Suppressor macrophage (primary cell): ENCODE data around the gene TCTN1.
"Not testable (repeated sequence)": the region's sequence is repeated elsewhere in the genome, so short reads cannot be mapped to it uniquely, and the experiment has no call there.

Source experiments
- DNase-seq, 4 experiments: peaks; one replicate each; pipeline ENCODE4 v3.0.0-alpha.2; 2020 to 2022
- total RNA-seq, 17 experiments: gene quantifications; one replicate each; lab custom pipeline; 2026; ENCODE audit warnings: mixed read lengths in 6 of 17, inconsistent platforms in 3 of 17; lab: John Stamatoyannopoulos, UW

The TCTN1 gene
- 6.0 to 15.3 (median 10.4) reads per million in 17 experiments for total RNA-seq

DNA sequence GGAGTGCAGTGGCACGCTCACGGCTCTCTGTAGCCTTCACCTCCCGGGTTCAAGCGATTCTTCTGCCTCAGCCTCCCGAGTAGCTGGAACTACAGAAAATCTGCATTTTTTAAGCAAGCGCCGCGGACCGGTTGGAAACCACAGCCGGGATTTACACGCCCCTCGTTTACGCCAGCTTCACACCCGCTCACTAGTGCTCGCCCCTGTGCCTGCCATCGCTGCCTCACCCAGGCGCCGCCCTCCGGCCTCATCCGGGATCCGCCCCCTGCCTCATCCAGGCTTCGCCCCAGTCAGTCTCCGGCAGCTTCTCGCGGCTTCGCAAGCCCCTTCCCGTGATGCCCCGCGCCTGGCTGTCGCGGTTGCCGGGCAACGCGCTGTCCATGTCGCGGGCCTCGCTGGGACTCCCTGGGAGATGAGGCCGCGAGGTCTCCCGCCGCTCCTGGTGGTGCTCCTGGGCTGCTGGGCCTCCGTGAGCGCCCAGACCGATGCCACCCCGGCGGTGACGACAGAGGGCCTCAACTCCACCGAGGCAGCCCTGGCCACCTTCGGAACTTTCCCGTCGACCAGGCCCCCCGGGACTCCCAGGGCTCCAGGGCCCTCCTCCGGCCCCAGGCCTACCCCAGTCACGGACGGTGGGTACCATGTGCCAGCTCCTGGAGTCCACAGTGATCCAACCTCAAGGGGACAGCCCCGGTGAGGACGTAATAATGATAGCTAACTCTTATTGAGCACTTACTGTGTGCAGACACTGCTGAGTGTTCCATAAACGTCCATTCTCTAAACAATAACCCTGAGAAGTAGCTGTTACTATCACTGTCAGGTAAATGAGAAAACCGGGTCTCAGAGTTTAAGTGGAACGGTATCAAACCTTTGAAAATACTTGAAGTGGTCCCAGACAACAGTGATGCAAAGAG lies at the start of gene TCTN1:
Gene TCTN1, plus strand, starts transcription at position 359 of the 914 bp plus-strand sequence. Its CDS starts 54 bp downstream, at position 413.
- DNase-seq = peak; percentile 94 to 98 (median 96)

DNA sequence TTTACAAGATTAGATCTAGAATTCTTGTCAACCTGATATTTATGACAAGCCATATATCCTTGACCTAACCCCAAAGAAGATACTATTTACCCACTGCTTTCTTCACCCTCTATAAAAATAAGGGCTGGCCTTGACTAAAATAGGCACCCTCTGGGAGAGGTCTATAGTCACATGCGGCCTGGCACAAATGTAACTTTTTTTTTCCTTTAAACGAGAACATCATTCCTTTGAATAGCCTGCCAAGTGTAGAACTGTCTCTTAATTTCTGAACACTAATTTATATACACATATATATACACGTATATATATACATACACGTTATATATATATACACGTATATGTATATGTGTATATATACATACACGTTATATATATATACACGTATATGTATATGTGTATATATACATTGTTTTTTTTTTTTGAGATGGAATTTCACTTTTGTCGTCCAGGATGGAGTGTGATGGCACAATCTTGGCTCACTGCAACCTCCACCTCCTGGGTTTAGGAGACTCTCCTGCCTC lies 49.4 kb upstream of the TCTN1 start:
- DNase-seq = no peak

DNA sequence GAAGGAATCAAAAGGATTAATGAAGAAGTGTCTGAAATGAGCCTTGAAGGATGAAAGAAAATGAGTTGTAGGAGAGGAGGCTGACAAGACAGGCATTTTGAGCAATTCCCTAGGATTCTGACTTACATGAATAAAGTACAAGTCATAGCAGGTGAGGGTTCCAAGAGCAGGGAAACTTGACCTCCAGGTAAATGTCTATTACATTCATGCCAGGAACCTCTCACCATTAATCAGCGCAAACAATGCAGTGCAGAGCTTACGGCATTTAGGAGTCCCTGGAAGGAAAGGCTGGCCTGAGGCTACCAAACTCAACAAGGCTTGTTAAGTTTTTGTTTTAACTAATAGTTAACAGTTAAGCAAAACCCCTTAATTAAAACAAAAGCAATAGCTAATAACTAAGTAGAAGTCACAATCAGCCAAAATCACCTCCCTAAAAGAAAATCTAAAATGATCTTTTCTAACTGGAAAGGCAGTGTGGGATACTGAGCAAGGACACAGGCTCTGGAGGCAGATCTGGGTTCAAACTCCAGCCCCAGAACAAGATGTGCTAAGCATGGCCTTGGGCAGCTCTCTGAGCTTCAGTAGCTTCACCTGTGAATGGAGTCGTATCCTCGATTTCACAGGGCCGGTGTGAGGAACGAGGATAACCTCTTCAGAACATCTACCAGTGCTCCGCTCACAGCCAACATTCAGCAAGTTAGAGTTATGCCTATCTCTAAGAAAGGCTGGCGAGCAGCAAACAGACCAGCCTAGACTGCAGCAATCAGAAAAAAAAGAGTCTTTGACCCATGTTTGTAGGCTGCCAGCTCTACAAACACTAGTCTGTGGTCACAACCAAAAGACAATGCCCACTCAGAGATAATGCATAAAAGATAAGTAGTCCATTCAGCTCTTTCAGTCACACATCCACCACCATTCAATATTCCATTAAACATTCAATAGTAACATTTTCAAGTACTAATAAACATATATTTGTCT lies 47.7 kb upstream of the TCTN1 start:
- DNase-seq = no peak

DNA sequence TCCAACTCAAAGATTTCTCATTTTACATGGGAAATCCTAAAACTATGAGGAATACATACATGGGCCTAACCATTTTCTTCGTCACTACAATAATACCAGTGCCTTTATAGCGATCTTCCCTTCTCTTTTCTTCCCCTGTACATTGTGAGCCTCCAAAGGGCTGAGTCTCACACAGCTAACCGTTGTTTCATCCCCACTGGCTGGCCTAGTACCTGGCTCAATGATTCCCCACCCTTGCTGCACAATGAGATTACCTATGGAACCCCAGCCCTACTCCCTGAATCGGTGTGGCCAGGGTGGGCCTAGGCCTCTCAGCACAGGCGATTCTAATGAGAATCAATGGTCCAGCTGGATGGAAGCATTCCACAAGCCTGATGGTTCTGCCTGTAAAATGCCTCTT lies 46.9 kb upstream of the TCTN1 start:
- no peak for DNase-seq

DNA sequence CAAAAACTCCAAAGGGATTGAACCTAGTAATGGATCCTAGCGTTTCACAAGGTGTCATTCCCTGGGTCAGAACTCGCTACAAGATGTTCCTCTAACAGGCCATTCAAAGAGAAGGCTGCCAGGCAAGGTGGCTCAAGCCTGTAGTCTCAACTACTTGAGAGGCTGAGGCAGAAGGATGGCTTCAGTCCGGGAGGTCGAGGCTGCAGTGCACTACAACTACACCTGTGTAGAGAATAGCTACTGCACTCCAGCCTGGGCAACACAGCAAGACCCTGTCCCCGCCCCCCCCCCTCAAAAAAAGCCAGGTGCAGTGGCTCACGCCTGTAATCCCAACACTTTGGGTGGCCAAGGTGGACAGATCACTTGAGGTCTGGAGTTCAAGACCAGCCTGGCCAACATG lies 45.2 kb upstream of the TCTN1 start:
- DNase-seq = no peak

DNA sequence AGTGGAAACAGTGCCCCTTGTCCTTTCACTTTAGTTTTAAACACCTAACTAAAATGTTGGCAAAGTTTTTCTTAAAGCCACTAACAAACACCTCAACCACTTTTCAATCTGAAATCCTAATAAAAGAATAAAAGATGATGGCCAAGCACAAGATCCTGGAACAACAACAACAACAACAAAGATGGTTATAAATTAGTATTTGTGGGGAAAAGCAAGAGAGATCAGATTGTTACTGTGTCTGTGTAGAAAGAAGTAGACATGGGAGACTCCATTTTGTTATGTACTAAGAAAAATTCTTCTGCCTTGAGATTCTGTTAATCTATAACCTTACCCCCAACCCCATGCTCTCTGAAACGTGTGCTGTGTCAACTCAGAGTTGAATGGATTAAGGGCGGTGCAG lies 44.1 kb upstream of the TCTN1 start:
- not testable (repeated sequence) for DNase-seq

DNA sequence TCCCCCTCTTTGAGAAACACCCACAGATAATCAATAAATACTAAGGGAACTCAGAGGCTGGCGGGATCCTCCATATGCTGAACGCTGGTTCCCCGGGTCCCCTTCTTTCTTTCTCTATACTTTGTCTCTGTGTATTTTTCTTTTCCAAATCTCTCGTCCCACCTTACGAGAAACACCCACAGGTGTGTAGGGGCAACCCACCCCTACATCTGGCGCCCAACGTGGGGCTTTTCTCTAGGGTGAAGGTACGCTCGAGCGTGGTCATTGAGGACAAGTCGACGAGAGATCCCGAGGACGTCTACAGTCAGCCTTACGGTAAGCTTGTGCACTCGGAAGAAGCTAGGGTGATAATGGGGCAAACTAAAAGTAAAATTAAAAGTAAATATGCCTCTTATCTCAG lies 43.1 kb upstream of the TCTN1 start:
- DNase-seq = not testable (repeated sequence)

DNA sequence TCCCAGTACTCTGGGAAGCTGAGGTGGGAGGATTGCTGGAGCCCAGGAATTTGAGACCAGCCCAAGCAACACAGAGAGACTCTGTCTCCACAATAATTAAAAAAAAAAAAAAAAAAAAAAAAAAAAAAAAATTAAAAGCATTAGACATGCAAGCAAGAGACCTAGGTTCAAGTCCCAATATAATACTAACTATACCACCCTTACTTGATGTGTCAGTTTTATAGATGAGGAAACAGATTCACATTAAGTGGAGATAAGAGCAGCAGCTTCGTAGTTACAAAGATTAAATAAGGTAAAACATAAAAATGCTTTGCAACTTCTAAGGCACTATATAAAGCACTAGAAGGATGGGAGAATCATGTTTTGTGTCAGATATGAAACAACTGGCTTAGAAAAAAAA lies 39.9 kb upstream of the TCTN1 start:
- DNase-seq = no peak

DNA sequence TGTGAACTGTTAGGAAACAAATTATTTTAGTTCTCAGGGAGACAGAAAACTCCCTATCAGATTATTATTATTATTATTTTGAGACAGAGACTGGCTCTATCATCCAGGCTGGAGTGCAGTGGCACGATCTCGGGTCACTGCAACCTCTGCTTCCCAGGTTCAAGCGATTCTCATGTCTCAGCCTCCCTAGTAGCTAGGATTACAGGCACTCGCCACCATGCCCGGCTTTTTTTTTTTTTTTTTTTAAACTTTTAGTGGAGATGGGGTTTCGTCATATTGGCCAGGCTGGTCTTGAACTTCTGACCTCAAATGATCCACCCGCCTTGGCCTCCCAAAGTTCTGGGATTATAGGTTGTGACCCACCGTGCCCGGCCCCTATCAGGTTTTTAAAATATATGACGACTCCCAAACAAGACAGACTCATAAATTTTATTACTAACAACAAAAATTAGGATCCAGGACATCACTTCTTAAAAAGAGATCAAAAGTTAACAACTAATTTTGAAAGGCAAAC lies 39.2 kb upstream of the TCTN1 start:
- not testable (repeated sequence) for DNase-seq

DNA sequence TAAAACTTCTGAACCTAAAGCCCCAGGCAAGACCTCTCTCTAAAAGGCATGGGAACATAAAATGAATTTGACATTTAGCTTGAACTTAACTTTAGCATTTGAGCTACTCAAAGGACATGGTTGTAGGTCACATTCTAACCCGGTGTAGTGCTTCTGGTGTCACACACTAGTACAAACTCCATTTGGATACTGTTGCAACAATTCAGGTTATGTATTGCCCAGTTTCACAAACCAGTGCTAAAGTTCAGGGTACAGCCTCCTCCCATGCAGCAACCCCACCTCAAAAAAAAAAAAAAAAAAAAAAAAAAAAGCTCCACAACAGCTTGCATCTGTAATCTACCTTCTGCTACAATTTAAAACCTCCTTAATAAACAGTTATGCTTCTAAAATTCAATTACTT lies 38.6 kb upstream of the TCTN1 start:
- DNase-seq = peak in 2 of 4 experiments; percentile 46 to 54

DNA sequence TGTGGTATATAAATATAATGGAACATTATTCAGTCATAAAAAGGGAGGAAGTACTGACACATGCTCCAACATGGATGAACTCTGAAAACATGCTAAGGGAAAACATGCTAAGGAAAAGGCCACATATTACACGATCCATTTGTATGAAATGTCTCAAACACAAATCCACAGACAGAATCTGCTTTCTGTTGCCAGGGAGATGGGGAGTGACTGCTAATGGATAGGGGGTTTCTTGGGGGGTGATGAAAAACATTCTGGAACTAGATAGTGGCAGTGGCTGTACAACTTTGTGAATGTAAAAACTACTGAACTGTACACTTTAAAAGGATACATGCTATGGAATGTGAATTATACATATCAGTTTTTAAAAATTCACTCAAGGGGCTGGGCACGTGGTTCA lies 37.4 kb upstream of the TCTN1 start:
- no peak for DNase-seq

DNA sequence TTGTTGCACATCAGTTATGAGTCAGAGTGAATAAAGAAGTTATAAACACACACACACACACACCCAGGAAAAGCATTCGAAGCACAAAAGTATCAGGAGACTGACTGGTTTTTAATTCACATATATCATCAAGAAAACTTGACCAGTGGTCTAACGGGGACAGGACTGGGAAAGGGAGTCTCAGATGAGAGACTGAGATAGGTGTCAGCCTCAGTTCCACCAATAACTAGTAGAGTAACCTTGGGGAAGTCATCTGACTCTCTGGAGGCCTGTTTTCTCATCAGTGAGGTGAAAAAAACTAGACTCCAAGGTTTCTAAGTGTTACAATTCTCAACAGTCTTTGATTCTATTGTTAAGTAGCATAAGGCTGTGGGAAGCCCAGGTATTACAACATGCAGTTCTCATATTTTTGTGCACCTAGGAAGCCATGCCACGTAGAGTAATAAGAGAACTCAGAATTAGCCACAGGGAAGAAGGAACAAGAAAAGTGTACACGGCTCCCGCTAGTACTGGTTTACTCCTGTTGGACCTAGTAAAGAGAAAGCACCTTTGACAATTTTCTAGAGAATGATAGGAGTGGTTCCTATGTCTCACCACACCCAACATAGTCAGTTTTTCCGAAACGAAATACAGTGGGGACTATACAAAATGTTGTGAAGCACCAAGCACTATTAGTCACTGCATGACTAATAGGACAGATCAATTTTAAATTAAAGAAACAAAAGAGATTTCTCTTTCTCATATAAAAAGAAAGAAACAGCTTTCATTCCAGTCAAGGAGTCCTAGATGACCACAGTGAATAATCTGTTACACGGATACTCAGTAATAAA lies 35.9 kb upstream of the TCTN1 start:
- DNase-seq = peak; percentile 40 to 83 (median 68)

DNA sequence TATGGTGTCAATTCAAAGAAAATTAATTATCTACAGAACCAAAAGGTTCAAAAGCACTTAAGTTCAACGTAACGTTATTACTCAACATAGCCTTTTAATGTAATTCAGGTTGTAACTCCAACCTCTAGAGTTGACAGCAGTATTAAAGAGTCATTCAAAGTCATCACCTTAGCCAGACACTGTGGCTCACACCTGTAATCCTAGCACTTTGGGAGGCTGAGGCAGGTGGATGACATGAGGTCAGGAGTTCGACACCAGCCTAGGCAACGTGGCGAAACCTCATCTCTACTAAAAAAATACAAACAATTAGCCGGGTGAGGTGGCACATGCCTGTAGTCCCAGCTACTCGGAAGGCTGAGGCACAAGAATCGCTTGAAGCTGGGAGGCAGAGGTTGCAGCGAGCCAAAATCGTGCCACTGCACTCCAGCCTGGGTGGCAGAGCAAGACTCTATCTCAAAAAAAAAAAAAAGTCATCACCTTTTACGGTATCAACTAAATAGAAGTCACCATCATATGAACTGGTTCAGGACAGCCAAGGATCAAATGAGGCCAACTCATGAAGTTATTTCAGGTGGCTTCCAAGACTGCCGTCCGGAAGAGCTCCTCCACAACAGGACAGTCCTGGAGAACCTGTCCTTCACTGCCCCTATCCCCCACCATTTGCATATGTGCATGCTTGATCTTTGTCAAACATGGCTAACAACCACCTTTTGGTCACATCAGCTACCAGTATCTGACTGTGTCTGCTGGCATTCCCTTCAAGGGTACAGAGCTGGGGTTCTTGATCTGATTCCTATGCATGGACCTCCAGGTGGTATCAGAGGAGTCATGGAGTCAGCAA lies 35.0 kb upstream of the TCTN1 start:
- no peak for DNase-seq

DNA sequence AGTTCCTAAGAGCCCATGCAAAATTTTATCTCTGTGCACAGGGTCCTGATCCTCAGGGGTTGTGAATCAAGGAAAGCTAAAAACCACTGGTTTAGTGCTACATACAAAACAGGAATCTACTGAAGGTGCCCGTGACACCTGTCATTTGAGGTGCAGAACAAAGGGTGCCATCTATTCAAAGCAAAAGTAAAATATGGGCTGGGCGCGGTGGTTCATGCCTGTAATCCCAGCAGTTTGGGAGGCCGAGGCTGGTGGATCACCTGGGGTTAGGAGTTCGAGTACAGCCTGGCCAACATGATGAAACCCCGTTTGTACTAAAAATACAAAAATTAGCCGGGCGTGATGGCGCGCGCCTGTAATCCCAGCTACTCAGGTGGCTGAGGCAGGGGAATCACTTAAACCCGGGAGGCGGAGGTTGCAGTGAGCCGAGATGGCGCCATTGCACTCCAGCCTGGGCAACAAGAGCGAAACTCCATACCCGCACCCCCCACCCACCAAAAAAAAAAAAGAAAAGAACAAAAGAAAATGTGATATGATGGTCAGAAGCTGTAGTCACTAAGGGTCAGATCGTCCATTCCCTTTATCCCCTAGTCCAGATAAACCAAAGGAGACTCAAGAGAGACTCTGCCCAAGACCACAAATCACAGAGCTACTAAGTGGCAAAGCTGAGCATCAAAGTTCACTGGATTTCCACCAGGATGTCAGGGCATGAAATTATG lies 34.2 kb upstream of the TCTN1 start:
- no peak for DNase-seq

DNA sequence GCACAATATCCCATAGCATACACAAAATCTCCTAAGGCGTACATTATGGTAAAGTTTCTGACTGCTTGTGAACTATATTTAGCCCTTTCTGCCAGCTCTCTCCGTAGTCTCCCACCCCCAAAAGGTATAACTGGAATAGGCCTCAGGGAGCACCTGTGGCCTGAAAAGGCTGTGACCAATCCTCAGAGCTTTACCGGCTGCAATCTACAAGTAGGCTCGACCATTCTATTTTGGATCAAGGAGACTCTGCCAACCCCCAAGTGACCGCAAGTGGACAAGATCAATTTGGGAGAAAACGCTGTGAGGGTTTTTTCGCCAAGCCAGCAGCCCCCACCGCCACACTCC lies 32.0 kb upstream of the TCTN1 start:
- DNase-seq = no peak

DNA sequence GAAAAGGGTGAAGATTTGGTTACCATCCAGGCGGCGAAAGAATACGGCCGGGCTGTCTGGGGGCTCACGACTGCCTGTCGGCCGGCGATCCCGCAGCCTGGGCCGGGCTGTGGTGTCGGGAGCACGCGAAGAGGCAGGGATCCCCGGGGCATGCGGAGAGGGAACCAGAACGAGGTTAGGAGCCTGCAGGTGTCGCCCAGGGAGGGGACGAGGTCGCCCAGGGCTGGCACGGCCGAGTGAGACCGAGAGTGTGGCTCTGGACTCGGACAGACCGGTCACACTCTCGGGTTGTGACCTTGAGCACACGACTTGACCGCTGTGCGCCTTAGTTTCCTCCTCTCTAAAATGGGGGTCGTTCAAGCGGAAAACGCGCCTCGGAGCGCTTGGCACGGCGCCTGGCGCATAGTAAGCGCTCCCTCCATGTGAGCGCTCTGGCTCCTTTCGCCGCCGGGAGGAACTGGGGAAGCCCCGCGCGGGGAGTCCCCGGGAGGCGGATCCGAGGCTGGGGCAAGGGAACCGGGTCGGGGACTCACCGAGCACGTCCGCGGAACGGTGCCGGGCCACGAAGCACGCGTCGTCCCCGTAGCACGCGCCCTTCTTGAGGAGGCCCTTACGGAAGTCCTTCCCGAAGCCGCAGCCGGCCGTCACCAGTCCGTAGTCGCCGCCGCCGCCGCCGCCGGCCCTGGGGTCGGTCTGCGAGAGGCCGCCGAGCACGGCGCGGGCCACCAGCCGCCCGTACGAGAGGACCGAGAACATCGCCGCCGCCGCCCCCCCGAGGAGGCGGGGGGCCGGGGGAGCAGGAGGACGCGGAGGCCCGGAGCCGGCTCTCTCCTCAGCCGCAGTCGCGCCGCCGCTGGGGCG lies 31.4 kb upstream of the TCTN1 start:
- peak; percentile 73 to 90 (median 80) for DNase-seq

DNA sequence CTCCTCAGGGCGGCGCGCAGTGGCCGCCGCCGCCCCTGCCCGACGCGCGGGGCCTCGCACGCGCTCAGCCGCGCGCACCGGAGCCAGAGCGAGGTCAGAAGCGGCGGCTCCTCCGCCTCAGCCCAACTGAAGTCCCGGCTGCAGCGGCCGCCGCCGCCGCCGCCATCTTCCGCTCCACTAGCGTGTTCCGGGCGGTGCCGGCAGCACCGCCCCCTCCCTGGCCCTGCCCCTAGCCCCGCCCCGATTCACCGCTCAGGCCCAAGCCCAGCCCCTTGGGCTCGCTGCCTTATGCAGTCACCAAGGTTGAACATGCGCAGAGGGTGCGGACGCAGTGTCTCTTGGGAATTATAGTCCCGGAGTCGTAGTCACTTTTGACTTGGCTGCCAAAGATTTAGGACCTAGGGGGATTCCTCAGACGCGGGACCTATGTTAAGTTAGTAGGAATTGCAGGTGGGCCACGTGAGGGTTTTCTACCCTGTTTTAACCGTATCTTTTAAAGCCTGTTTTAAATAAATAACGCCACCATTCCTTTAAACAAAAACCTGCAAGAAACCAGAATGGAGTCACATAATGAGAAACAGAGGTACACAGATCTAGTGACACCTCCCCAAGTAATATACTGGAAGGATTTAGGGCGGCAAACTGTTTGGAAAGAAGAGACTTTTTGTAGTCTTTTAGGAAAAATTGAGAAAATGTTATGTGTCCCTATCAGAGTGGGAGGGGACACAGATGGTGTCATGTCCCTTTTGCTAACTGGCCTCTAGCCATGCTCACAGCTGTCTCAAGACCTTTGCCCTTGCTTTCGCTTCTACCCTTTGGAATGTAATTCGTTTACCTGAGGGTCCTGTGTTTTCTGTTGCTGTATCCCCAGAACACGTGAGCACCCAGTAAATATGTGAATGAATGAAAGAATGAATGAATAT lies 30.5 kb upstream of the TCTN1 start, which contains the start of gene PPTC7:
Gene PPTC7, minus strand, starts transcription at position 182 of the 923 bp plus-strand sequence. CDS start 287 bp downstream, outside the sequence.
- peak; percentile 97 to 98 (median 98) for DNase-seq
